Right cardiac atrium (tissue), 5 donors: ENCODE results near the gene RTEL1. TPM values are rescaled to one million over a fixed set of nuclear protein-coding genes. Genes with fewer than 3 reads are reported as not detected.

Source experiments
- ATAC-seq, 2 donors: fragments of 200-7000 bp; cut with Tn5 transposase; one replicate each; pipeline versions ENCODE4 v1.8.0 to v1.9.1; 2020; ENCODE audit warnings: moderate library complexity in 2 of 2, mild to moderate bottlenecking in 1 of 2
- DNase-seq, 3 donors: peaks; one replicate each; pipeline ENCODE4 v3.0.0-alpha.2; 2020
- H3K27ac ChIP-seq: one replicate; pipeline ENCODE4 v1.5.1; 2013; ENCODE audit warnings: mild to moderate bottlenecking, low read length, control low read depth, moderate library complexity
- H3K27me3 ChIP-seq: one replicate; pipeline ENCODE4 v1.6.1; 2013; ENCODE audit not compliant: control insufficient read depth, insufficient read depth
- H3K4me1 ChIP-seq: one replicate; pipeline ENCODE4 v1.6.1; 2013; ENCODE audit warnings: low read length; ENCODE audit not compliant: control insufficient read depth, insufficient read depth
- H3K4me3 ChIP-seq: one replicate; pipeline ENCODE4 v1.5.1; 2013; ENCODE audit warnings: low read length, control low read depth
- H3K9me3 ChIP-seq: one replicate; pipeline ENCODE4 v1.6.1; 2013; ENCODE audit warnings: low read length; ENCODE audit not compliant: control insufficient read depth
- WGBS: extraction: QIAGEN DNeasy Blood & Tissue Kit; methylation state at CpG from one replicate; pipeline ENCODE4 v1.1.7; 2013; 5-methylcytosine and 5-hydroxymethylcytosine counted together
- intact Hi-C, 4 donors: fragments of 100-400 bp; cut with DNase I; formaldehyde crosslinking; loops; one replicate each; pipeline versions ENCODE4 v1.11.0 to v1.14.0; 2022 to 2023
- polyA plus RNA-seq: library from polyadenylated mRNA; stranded (reverse); fragments of 200-250 nt; gene quantifications from one replicate; pipeline ENCODE4 v1.2.3, GENCODE V29; 2013
- total RNA-seq, 4 donors: library from RNA; stranded (reverse); fragmentation: NEBNext Ultra II Directional; extraction: Animal tissue kit (Norgen Biotek cat#: 25700); gene quantifications; one replicate each; pipeline ENCODE4 v1.2.1, GENCODE V29; 2021
- donor health status: healthy with polysubstance abuse.
- donor health status: DM: no; HTN: yes; CAD: no.
- donor health status: DM: no; HTN: no; CAD: no.
- donor health status: DM: no; HTN: yes; CAD: no; lungs with severe emphysema.
- donor health status: DM: yes; HTN: yes; CAD: no.

The RTEL1 gene
- total and polyA plus RNA-seq, 5 donors, result 7.7 to 14.8 (median 13.3) TPM

DNA sequence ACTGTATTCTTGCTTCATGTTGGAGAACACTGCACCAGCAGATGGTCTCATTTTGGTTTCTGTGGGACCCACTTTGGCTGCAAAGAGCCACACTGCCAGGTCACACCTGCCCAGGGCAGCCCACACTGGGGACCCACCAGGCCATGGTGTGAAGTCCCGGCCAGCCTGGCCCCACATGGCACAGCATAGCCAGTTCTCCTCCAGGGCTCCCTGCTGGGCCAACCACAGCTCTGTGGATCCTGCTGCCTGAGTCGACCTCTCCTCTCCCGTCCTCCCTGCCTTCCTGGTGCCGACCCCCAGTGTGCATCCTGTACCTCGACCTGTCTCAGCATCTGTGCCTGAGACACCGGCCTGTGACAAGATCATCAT is 46.6 kb downstream of the RTEL1 start:
- 80% methylated on average over 6 of the region's 6 CpGs for WGBS
- intact Hi-C loops, result no loop called here
- Histone ChIP-seq H3K27ac (no peak overlapping the region), H3K27me3 (no peaks in the 10 kb centered on the region), H3K4me3 (no peak overlapping the region), H3K9me3 (no peaks in the 10 kb centered on the region), H3K4me1 (peaks cover 13% of the 10 kb centered on the region)
- no peak for DNase-seq
- ATAC-seq, result no peak

- ATAC-seq (no peak), DNase-seq (no peak)
- Histone ChIP-seq H3K9me3 (no peaks in the 10 kb centered on the region), H3K27me3 (no peaks in the 10 kb centered on the region), H3K4me1 (peaks cover 13% of the 10 kb centered on the region), H3K4me3 (no peak overlapping the region), H3K27ac (no peak overlapping the region)
- intact Hi-C loops, result no loop called here
- WGBS, result 89% methylated on average over 8 of the region's 8 CpGs
Measured at GRCh38 chr20:63705232-63706026, 47.3 kb downstream of the RTEL1 start.

DNA sequence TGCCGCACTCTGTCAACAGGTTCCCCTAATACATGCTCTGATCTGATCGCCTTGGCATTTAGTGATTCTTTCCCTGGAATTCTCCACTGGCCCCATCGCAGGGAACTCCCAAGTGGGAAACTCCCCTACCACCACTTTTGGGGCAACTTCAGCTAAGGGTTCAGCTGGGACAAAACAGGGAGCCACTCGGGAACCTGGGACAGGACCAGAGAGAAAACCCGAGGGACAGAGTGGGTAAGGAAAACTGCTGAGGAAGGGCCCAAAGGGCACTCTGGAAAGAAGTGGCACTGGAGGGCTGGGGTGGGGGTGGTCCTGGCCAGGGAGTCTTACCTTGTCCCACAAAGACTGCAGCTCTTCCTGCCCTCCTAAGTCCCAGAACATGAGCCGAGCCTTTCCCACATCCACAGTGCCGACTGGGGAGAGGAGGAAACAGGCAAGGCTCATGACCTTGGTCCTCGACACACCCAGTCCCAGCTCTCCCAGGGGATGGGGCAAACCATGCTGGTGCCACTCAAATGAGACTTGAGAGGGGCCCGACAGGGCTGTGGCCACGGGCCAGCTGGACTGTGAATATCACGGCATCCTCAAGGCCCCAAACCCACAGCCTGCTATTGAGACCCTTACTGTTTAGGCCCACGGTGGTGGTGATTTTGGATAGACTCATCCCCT is 48.0 kb downstream of the RTEL1 start:
- H3K9me3 ChIP-seq, result no peaks in the 10 kb centered on the region
- peaks cover 13% of the 10 kb centered on the region for H3K4me1 ChIP-seq
- no peak overlapping the region for H3K4me3 ChIP-seq
- no peak for ATAC-seq
- WGBS, result 82% methylated on average over 12 of the region's 12 CpGs
- DNase-seq, result peak in 1 of 3 donors; percentile 22
- H3K27me3 ChIP-seq, result no peaks in the 10 kb centered on the region
- H3K27ac ChIP-seq, result no peak overlapping the region
- intact Hi-C loops, result no loop called here

DNA sequence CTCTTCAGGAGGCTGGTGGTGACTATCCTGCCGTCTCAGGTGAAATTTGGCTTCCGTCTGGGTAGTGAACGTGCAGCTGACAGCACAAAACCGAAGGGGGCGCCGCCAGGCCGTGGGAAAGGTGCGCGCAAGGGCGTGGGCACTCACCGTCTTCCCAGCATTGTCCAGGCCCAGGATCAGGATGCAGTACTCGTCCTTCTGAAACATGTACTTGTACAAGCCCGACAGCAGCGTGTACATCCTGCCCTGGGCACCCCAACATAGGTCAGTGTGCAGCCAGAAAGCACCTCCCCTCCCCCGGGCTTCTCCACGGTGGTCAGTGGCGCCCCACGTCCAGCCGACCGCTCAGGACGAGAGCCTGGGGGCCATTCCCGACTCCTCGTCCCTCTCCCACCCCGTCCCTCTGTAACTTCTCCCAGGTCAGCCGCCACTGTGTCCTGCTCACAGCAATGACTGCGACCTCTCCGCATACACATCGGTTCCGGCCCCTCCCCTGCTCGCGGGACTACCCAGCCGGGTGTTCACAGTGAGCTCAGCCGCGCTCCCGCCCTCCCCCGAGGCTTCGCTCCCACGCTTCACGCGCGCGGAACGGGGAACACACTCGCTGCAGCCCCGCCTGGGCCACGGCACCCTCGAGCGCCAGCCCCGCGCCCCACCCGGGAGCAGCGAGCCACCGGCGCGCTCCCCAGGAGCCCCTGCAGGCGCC is 48.9 kb downstream of the RTEL1 start:
- ATAC-seq, result peak; percentile 15 to 58
- peaks cover 13% of the 10 kb centered on the region for H3K4me1 ChIP-seq
- no peaks in the 10 kb centered on the region for H3K27me3 ChIP-seq
- DNase-seq, result peak; percentile 61 to 77 (median 75)
- H3K4me3 ChIP-seq, result peak overlapping the region; percentile 70
- intact Hi-C loops, result no loop called here
- H3K9me3 ChIP-seq, result no peaks in the 10 kb centered on the region
- 4% methylated on average over 56 of the region's 56 CpGs for WGBS
- H3K27ac ChIP-seq, result peak overlapping the region; percentile 69

- DNase-seq (peak; percentile 91 to 97 (median 97)), ATAC-seq (peak; percentile 94)
- H3K9me3 ChIP-seq, result no peaks in the 10 kb centered on the region
- no peaks in the 10 kb centered on the region for H3K27me3 ChIP-seq
- H3K4me1 ChIP-seq, result peaks cover 13% of the 10 kb centered on the region
- H3K4me3 ChIP-seq, result peak within 1 kb of the TSS; percentile 70
- peak within 1 kb of the TSS; percentile 69 for H3K27ac ChIP-seq
- under 1% methylated on average over 98 of the region's 98 CpGs for WGBS
- intact Hi-C loops, result no loop called here
Measured at GRCh38 chr20:63707558-63708300, 49.6 kb downstream of the RTEL1 start, which contains the start of the genes ARFRP1 and ZGPAT. TSS of gene ARFRP1 (minus strand) at chr20:63707976. CDS start at chr20:63707091, 885 bp downstream. TSS of gene ZGPAT (plus strand) at chr20:63708039. CDS start at chr20:63708581, 542 bp downstream.

GRCh38 chr20:63708301-63709148 is 50.4 kb downstream of the RTEL1 start:
- Histone ChIP-seq H3K27me3 (no peaks in the 10 kb centered on the region), H3K9me3 (no peaks in the 10 kb centered on the region), H3K27ac (peak overlapping the region; percentile 33), H3K4me1 (peaks cover 13% of the 10 kb centered on the region), H3K4me3 (peak overlapping the region; percentile 70)
- WGBS, result 20% methylated on average over 67 of the region's 67 CpGs
- ATAC-seq (no peak), DNase-seq (peak; percentile 28 to 72 (median 60))
- intact Hi-C loops, result no loop called here

- Histone ChIP-seq H3K27ac (no peak overlapping the region), H3K4me1 (peaks cover 13% of the 10 kb centered on the region), H3K4me3 (no peak overlapping the region), H3K27me3 (no peaks in the 10 kb centered on the region), H3K9me3 (no peaks in the 10 kb centered on the region)
- WGBS, result 90% methylated on average over 17 of the region's 17 CpGs
- ATAC-seq (no peak), DNase-seq (peak in 1 of 3 donors; percentile 57)
- intact Hi-C loops, result no loop called here
Measured at GRCh38 chr20:63709149-63709527, 51.0 kb downstream of the RTEL1 start.

- no peaks in the 10 kb centered on the region for H3K27me3 ChIP-seq
- ATAC-seq, result no peak
- no peak for DNase-seq
- no peaks in the 10 kb centered on the region for H3K9me3 ChIP-seq
- no peak overlapping the region for H3K27ac ChIP-seq
- intact Hi-C loops, result no loop called here
- 80% methylated on average over 12 of the region's 12 CpGs for WGBS
- H3K4me3 ChIP-seq, result no peak overlapping the region
- H3K4me1 ChIP-seq, result peaks cover 13% of the 10 kb centered on the region
Measured at GRCh38 chr20:63711085-63711645, 53.1 kb downstream of the RTEL1 start.

GRCh38 chr20:63712191-63712590 is 54.1 kb downstream of the RTEL1 start:
- intact Hi-C loops, result no loop called here
- Histone ChIP-seq H3K4me1 (peaks cover 9% of the 10 kb centered on the region), H3K27me3 (no peaks in the 10 kb centered on the region), H3K9me3 (no peaks in the 10 kb centered on the region), H3K27ac (no peak overlapping the region), H3K4me3 (no peak overlapping the region)
- DNase-seq, result no peak
- no peak for ATAC-seq
- 98% methylated on average over 1 of the region's 1 CpG for WGBS

DNA sequence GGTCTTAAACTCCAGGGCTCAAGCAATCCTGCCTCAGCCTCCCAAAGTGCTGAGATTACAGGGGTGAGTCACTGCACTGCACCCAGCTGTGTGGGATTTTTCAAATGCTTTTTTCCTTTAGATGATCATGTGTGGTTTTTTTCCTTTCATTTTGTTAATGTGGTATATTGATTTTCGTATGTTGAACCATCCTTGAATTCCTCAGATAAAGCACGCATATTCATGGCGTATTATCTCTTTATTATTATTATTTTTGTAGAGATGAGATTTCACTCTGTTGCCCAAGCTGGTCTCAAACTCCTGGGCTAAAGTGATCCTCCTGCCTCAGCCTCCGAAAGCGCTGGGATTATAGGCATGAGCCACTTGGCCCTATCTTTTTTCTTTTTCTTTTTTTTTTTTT is 56.7 kb downstream of the RTEL1 start:
- no peak for DNase-seq
- ATAC-seq, result no peak
- intact Hi-C loops, result no loop called here
- no peaks in the 10 kb centered on the region for H3K4me1 ChIP-seq
- no peak overlapping the region for H3K27ac ChIP-seq
- no peak overlapping the region for H3K4me3 ChIP-seq
- 98% methylated on average over 5 of the region's 5 CpGs for WGBS
- H3K9me3 ChIP-seq, result no peaks in the 10 kb centered on the region
- no peaks in the 10 kb centered on the region for H3K27me3 ChIP-seq
